A549 (cell line): ENCODE results near the gene TMEM51. TPM values are rescaled to one million over a fixed set of nuclear protein-coding genes. Genes with fewer than 3 reads are reported as not detected.

ENCODE experiments used
- ATAC-seq, 2 experiments: fragments of 200-7000 bp in 1 of 2; fragments of >200 bp in 1 of 2; cut with Nextera tagmentation in 1 of 2; cut with Tn5 transposase in 1 of 2; 3 replicates each; pipeline versions ENCODE4 v1.8.0 to v1.9.1; 2018 to 2020; ENCODE audit warnings: mild to moderate bottlenecking in 1 of 2, moderate library complexity in 1 of 2
- CTCF ChIA-PET: fragments of 300-600 bp; sonication (Branson Sonifier 250); formaldehyde crosslinking; extraction: SDS; loops from one replicate; lab custom pipeline; 2021; ENCODE audit warnings: antibody characterized with exemption, inconsistent platforms; lab: Yijun Ruan, JAX
- POLR2A ChIA-PET: fragments of 350-600 bp; formaldehyde crosslinking; extraction: SDS; loops from one replicate; lab custom pipeline; 2021; ENCODE audit warnings: antibody characterized with exemption, inconsistent platforms; lab: Yijun Ruan, JAX
- DNase-seq, 2 experiments: peaks; one replicate each; pipeline versions ENCODE4 v3.0.0 to v3.0.0-alpha.2; 2011 to 2016; ENCODE audit warnings: low read depth in 1 of 2, low spot score in 1 of 2
- FAIRE-seq: peaks from 2 replicates; lab custom pipeline; 2011; peaks lifted over from hg19 to GRCh38; lab: Jason Lieb, UNC
- H3K27ac ChIP-seq, 2 experiments: fragments of >200 bp; sonication (Bioruptor Twin); formaldehyde crosslinking; 3 replicates each; pipeline ENCODE4 v1.5.1; 2016 to 2017
- H3K4me1 ChIP-seq: fragments of >200 bp; sonication (Bioruptor Twin); formaldehyde crosslinking; 3 replicates; pipeline ENCODE4 v1.6.1; 2016
- H3K4me2 ChIP-seq: fragments of >200 bp; sonication (Bioruptor Twin); formaldehyde crosslinking; 3 replicates; pipeline ENCODE4 v1.6.1; 2016
- H3K4me3 ChIP-seq: fragments of >200 bp; sonication (Bioruptor Twin); formaldehyde crosslinking; 3 replicates; pipeline ENCODE4 v1.5.1; 2016
- H3K9me3 ChIP-seq: fragments of >200 bp; sonication (Bioruptor Twin); formaldehyde crosslinking; 3 replicates; pipeline ENCODE4 v1.6.1; 2016
- CBX2 ChIP-seq: fragments of 200-600 bp; sonication (generic); IDR thresholded peaks from 2 replicates; pipeline ENCODE4 v1.6.1; 2016; ENCODE audit warnings: low read depth, mild to moderate bottlenecking, borderline replicate concordance
- CBX8 ChIP-seq: fragments of 200-600 bp; sonication (generic); IDR thresholded peaks from 2 replicates; pipeline ENCODE4 v1.6.1; 2016
- EHF ChIP-seq: fragments of 250-450 bp; sonication (Bioruptor Pico); IDR thresholded peaks from 2 replicates; pipeline ENCODE4 v1.5.0; 2020; ENCODE audit warnings: mild to moderate bottlenecking
- EP300 ChIP-seq, 2 experiments: fragments of >200 bp; sonication (Bioruptor Twin); formaldehyde crosslinking; IDR thresholded peaks; 2 replicates in 1 of 2; 3 replicates in 1 of 2; pipeline ENCODE4 v1.6.1; 2016 to 2017
- GATA3 ChIP-seq: IDR thresholded peaks from 2 replicates; pipeline ENCODE4 v1.6.1; 2012; ENCODE audit warnings: borderline replicate concordance
- HEYL ChIP-seq: fragments of 250-450 bp; sonication (Bioruptor Pico); IDR thresholded peaks from 2 replicates; pipeline ENCODE4 v1.8.0; 2021; ENCODE audit warnings: mild to moderate bottlenecking, moderate library complexity
- HOXA7 ChIP-seq: fragments of 250-450 bp; sonication (Bioruptor Pico); IDR thresholded peaks from 2 replicates; pipeline ENCODE4 v1.5.0; 2020; ENCODE audit warnings: mild to moderate bottlenecking, moderate library complexity
- KDM5A ChIP-seq: fragments of 200-600 bp; sonication (generic); IDR thresholded peaks from 2 replicates; pipeline ENCODE4 v1.6.1; 2016; ENCODE audit warnings: antibody characterized with exemption, mild to moderate bottlenecking
- MAFK ChIP-seq: fragments of 450-650 bp; IDR thresholded peaks from 2 replicates; pipeline ENCODE4 v1.6.1; 2014; ENCODE audit not compliant: partially characterized antibody
- MYC ChIP-seq: IDR thresholded peaks from 2 replicates; pipeline ENCODE4 v1.6.1; 2012; ENCODE audit warnings: mild to moderate bottlenecking, inconsistent platforms, low read length, improper control_type of control experiment, borderline replicate concordance
- NPAS2 ChIP-seq: fragments of 250-450 bp; sonication (Bioruptor Pico); IDR thresholded peaks from 2 replicates; pipeline ENCODE4 v1.8.0; 2022; ENCODE audit warnings: mild to moderate bottlenecking, moderate library complexity, borderline replicate concordance
- REST ChIP-seq: fragments of 200-600 bp; sonication (generic); IDR thresholded peaks from 2 replicates; pipeline ENCODE4 v1.6.1; 2016; ENCODE audit warnings: antibody characterized with exemption, mild to moderate bottlenecking, moderate library complexity
- RFX5 ChIP-seq: fragments of 450-650 bp; IDR thresholded peaks from 2 replicates; pipeline ENCODE4 v1.7.1; 2014; ENCODE audit warnings: antibody characterized with exemption, mild to moderate bottlenecking, moderate library complexity
- SMC3 ChIP-seq: fragments of >200 bp; sonication (Bioruptor Twin); formaldehyde crosslinking; IDR thresholded peaks from 3 replicates; pipeline ENCODE4 v1.6.1; 2018; ENCODE audit warnings: inconsistent platforms
- USF2 ChIP-seq: fragments of 450-650 bp; IDR thresholded peaks from 2 replicates; pipeline ENCODE4 v1.6.1; 2014; ENCODE audit warnings: antibody characterized with exemption
- ZC3H11A ChIP-seq: fragments of 450-650 bp; IDR thresholded peaks from 2 replicates; pipeline ENCODE4 v1.6.1; 2014; ENCODE audit warnings: antibody characterized with exemption, mild to moderate bottlenecking
- ZFP36 ChIP-seq: fragments of 450-650 bp; IDR thresholded peaks from 2 replicates; pipeline ENCODE4 v1.6.1; 2014; ENCODE audit warnings: borderline replicate concordance; ENCODE audit not compliant: partially characterized antibody
- ZSCAN20 ChIP-seq: fragments of 250-450 bp; sonication (Bioruptor Pico); IDR thresholded peaks from 2 replicates; pipeline ENCODE4 v1.8.0; 2022; ENCODE audit warnings: mild to moderate bottlenecking, moderate library complexity
- WGBS: methylation state at CpG from one replicate; pipeline ENCODE4 v1.1.6; 2017; ENCODE audit errors: missing lambda C conversion rate; 5-methylcytosine and 5-hydroxymethylcytosine counted together
- polyA plus RNA-seq, 4 experiments: library from polyadenylated mRNA; depleted of rRNA in 3 of 4; stranded (reverse); fragments of >200 nt; fragmentation: RNase III in 1 of 4; extraction: RNeasy Plus Mini Kit Qiagen cat#74134 plus additional on column Dnase treatment in 1 of 4; gene quantifications; 2 replicates in 3 of 4; 3 replicates in 1 of 4; pipeline ENCODE4 v1.2.3, GENCODE V29; 2011 to 2017
- TF ChIP-seq, protein P1 (sequence below): IDR thresholded peaks from 2 replicates; pipeline ENCODE4 v1.6.1; 2012
- TF ChIP-seq, protein P2 (sequence below): fragments of 150-350 bp; IDR thresholded peaks from 2 replicates; pipeline ENCODE4 v1.6.1; 2014; ENCODE audit warnings: low read depth, mild to moderate bottlenecking, low read length
- TF ChIP-seq, protein P3 (sequence below): fragments of >200 bp; sonication (Bioruptor Twin); formaldehyde crosslinking; IDR thresholded peaks from 3 replicates; pipeline ENCODE4 v1.5.1; 2016

TMEM51 gene
- polyA plus RNA-seq, 2 of the 4 experiments (the other 2 are of a cell fraction) = 20.0 to 22.8 TPM

DNA sequence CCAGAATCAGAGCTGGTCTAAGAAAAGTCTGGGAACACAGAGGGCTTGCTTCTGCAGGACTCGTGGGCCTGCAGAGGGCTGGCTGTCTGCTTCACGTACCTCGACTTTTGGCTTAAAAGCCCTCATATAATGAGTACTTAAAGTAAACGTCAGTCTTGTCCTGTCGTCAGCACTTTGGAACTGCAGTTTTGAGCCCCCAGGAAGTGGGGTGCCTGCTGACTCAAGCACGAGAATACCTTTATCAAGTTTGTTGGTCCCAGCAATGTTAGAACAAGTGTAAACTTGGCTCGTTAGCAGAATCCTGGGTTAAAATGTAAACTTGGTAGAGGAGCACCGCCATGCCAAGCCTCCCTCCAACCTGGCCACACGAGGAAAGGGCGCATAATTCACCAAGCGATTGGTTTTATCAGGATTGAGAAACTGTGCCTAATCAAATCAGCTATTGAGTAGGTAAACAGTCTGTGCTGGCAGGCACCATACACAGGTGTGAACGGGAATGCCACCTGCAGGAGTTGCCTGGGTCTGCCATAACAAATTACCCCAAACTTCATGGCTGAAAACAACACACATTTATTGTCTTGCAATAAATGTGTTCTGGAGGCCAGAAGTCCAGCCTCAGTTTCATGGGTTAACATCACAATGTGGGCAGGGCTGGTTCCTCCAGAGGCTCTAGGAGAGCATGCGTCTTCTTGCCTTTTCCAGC, 48.5 kb downstream of the TMEM51 start (continued):
- TF ChIP-seq EHF (CRISPR knock-in tag) (no peak), EP300 (IDR thresholded peaks at IDR 0.05) (peak; percentile 21 to 56; a peak in 1 of 5 replicates), CBX2 (no peak), GATA3 (peak; percentile 74; the same call in 1 of the 2 replicates)
- TF ChIP-seq, all 56 proteins: peak for 6

- ChIA-PET CTCF (interaction anchor here (1.4 to 7.3 kb wide), 5 partner anchors 9 to 52 kb away, joined by 3 to 78 read pairs (median 5); partner anchors contain the start of gene TMEM51), POLR2A (no interaction called here)
- 93% methylated on average over 7 of the region's 7 CpGs for WGBS
- no peaks in the 10 kb centered on the region for H3K9me3 ChIP-seq
- H3K27ac ChIP-seq = peak overlapping the region in 1 of 2 experiments; percentile 27; a peak in 1 of 6 replicates
- DNase-seq (no peak), FAIRE-seq (no peak), ATAC-seq (no peak)
- H3K4me2 ChIP-seq = no peak overlapping the region
- no peak overlapping the region for H3K4me3 ChIP-seq
- H3K4me1 ChIP-seq = peaks cover 54% of the 10 kb centered on the region
- TF ChIP-seq RFX5 = no peak
- TF ChIP-seq KDM5A = no peak
- no peak for TF ChIP-seq MYC
Measured at GRCh38 chr1:15204931-15205330, 51.4 kb downstream of the TMEM51 start.

DNA sequence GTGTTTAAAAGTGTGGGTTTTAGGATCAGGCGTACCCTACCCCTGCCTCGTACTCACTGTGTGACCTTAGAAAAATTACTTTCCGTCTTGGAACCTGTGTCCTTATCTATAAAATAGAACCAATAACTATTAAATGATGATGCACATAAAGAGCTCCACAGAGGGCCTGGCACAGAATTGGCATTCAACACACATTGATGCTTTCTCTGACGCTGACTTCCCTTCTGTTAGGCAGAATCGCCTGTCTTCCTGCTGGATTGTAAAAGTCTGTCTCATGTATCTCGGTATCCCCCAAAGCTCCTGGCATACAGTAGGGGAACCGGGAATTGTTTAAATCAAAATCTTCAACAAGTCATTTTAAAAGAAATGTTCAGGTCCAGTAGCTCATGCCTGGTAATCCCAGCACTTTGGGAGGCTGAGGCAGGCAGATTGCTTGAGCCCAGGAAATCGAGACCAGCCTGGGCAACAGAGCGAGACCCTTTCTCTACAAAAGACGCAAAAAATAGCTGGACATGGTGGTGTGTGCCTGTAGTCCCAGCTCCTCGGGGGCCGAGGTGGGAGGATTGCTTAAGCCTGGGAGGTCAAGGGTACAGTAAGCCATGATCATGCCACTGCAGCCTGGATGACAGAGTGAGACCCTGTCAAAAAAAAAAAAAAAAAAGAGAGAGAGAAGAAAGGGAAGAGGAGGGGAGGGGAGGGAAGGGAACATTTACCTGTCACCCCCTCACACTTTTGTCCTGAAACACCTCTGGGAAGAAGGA, 52.2 kb downstream of the TMEM51 start:
- TF ChIP-seq, protein P1, sequence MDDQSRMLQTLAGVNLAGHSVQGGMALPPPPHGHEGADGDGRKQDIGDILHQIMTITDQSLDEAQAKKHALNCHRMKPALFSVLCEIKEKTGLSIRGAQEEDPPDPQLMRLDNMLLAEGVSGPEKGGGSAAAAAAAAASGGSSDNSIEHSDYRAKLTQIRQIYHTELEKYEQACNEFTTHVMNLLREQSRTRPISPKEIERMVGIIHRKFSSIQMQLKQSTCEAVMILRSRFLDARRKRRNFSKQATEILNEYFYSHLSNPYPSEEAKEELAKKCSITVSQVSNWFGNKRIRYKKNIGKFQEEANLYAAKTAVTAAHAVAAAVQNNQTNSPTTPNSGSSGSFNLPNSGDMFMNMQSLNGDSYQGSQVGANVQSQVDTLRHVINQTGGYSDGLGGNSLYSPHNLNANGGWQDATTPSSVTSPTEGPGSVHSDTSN = no peak
- TF ChIP-seq REST (no peak), ZC3H11A (no peak), NPAS2 (no peak), ZSCAN20 (CRISPR knock-in tag) (no peak), CBX8 (no peak), HEYL (CRISPR knock-in tag) (no peak), HOXA7 (CRISPR knock-in tag) (no peak), SMC3 (no peak), MAFK (no peak), USF2 (no peak), ZFP36 (no peak)
- TF ChIP-seq, protein P2, sequence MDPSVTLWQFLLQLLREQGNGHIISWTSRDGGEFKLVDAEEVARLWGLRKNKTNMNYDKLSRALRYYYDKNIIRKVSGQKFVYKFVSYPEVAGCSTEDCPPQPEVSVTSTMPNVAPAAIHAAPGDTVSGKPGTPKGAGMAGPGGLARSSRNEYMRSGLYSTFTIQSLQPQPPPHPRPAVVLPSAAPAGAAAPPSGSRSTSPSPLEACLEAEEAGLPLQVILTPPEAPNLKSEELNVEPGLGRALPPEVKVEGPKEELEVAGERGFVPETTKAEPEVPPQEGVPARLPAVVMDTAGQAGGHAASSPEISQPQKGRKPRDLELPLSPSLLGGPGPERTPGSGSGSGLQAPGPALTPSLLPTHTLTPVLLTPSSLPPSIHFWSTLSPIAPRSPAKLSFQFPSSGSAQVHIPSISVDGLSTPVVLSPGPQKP = no peak
- TF ChIP-seq, protein P3, sequence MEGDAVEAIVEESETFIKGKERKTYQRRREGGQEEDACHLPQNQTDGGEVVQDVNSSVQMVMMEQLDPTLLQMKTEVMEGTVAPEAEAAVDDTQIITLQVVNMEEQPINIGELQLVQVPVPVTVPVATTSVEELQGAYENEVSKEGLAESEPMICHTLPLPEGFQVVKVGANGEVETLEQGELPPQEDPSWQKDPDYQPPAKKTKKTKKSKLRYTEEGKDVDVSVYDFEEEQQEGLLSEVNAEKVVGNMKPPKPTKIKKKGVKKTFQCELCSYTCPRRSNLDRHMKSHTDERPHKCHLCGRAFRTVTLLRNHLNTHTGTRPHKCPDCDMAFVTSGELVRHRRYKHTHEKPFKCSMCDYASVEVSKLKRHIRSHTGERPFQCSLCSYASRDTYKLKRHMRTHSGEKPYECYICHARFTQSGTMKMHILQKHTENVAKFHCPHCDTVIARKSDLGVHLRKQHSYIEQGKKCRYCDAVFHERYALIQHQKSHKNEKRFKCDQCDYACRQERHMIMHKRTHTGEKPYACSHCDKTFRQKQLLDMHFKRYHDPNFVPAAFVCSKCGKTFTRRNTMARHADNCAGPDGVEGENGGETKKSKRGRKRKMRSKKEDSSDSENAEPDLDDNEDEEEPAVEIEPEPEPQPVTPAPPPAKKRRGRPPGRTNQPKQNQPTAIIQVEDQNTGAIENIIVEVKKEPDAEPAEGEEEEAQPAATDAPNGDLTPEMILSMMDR = no peak
- no peak for DNase-seq
- Histone ChIP-seq H3K9me3 (no peaks in the 10 kb centered on the region), H3K4me1 (peaks cover 49% of the 10 kb centered on the region), H3K27ac (peak overlapping the region in 1 of 2 experiments; percentile 72; a peak in 4 of 6 replicates), H3K4me3 (no peak overlapping the region), H3K4me2 (peak overlapping the region; percentile 51)
- WGBS = 95% methylated on average over 12 of the region's 12 CpGs
- no peak for ATAC-seq
- ChIA-PET CTCF (interaction anchor here (1.3 to 4.1 kb wide), 5 partner anchors 9 to 67 kb away, joined by 3 to 24 read pairs (median 4); partner anchors contain the start of gene TMEM51), POLR2A (interaction anchor here (0.5 kb wide), 1 partner anchor 66 kb away, joined by 3 read pairs; no protein-coding TSS in a partner anchor)
- no peak for FAIRE-seq
